Measurements from ENCODE around the gene RAD51B. TPM values are rescaled to one million over a fixed set of nuclear protein-coding genes. Genes with fewer than 3 reads are reported as not detected.

Gene RAD51B
- total RNA-seq, 1 experiment from 2014 or later: 20.0 TPM

DNA sequence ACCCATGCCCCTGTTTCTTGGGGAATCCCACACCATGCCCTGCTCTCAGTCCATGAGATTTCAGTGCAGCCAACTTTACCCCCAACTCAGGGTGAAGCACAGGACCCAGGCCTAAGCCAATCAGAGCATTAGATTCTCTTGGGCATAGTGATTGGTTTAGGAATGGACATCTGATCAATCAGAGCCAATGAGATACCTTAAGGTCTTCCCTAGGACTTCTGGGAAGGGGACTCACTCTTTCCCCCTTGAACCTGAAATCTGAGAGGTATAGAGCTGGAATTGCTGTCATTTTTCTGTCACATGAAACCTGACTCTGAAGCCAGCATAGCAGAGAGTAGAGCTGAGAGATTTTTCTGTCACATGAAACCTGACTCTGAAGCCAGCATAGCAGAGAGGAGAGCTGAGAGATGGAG lies 846.2 kb downstream of the RAD51B start:
- Histone ChIP-seq H2AFZ (ENCODE audit: low read depth, low read length, poor library complexity, severe bottlenecking) (no peak overlapping the region), H3K9me2 (ENCODE audit: insufficient read depth) (no peaks in the 10 kb centered on the region), H3K4me2 (ENCODE audit: low read length) (no peak overlapping the region), H3K4me1 (ENCODE audit: control insufficient read depth in 1 of 2, insufficient read depth in 2 of 2, low read length in 2 of 2) (peaks cover 16 to 34% of the 10 kb centered on the region in 2 experiments; a peak in 2 of 4 replicates), H3K36me3 (ENCODE audit: control insufficient read depth in 1 of 2, insufficient read depth in 2 of 2, low read length in 2 of 2) (no peaks in the 10 kb centered on the region), H3K27me3 (ENCODE audit: insufficient read depth, low read length) (no peaks in the 10 kb centered on the region), H3K27ac (ENCODE audit: low read depth, low read length) (no peak overlapping the region), H3K79me2 (ENCODE audit: insufficient read depth, low read length) (no peaks in the 10 kb centered on the region), H4K20me1 (ENCODE audit: insufficient read depth) (no peaks in the 10 kb centered on the region), H3K9me3 (ENCODE audit: control insufficient read depth in 1 of 2, insufficient read depth in 1 of 2, low read depth in 1 of 2, low read length in 2 of 2) (no peaks in the 10 kb centered on the region; a peak in 1 of 4 replicates), H3K4me3 (replicated peaks in 1 of 2; ENCODE audit: low read depth in 1 of 2, low read length in 2 of 2) (no peak overlapping the region), H3K9ac (ENCODE audit: low read length) (no peak overlapping the region)
- POLR2A ChIA-PET: no interaction called here
- TF ChIP-seq TCF7L2 (IDR thresholded peaks at IDR 0.05; ENCODE audit: borderline replicate concordance, extremely low read depth, insufficient read depth, insufficient read length) (no peak), ZNF274 (IDR thresholded peaks at IDR 0.05; ENCODE audit: low read depth, low read length) (no peak), FOSL1 (IDR thresholded peaks at IDR 0.05; ENCODE audit: low read depth) (no peak), EZH2phosphoT487 (IDR thresholded peaks at IDR 0.05; ENCODE audit: borderline replicate concordance) (no peak), ZFX (IDR thresholded peaks at IDR 0.05) (no peak), SIN3A (IDR thresholded peaks at IDR 0.05; ENCODE audit: low read depth) (no peak), JUND (IDR thresholded peaks at IDR 0.05) (no peak), POLR2A (IDR thresholded peaks at IDR 0.05; ENCODE audit: borderline replicate concordance, extremely low read depth, insufficient read depth, insufficient read length) (no peak)
- RAD21 ChIA-PET (ENCODE audit: low non-redundant PET in 1 of 2, low total read pairs in 2 of 2, uncharacterized antibody in 2 of 2, unreplicated experiment in 2 of 2): no interaction called here
- intact Hi-C loops (cut with micrococcal nuclease): no loop called here
- no peak for DNase-seq (ENCODE audit: low read depth, low spot score)
- CTCF ChIA-PET: no interaction called here
- ATAC-seq: peak; percentile 49
- BruUV-seq (replicated peaks): no TSS peak

DNA sequence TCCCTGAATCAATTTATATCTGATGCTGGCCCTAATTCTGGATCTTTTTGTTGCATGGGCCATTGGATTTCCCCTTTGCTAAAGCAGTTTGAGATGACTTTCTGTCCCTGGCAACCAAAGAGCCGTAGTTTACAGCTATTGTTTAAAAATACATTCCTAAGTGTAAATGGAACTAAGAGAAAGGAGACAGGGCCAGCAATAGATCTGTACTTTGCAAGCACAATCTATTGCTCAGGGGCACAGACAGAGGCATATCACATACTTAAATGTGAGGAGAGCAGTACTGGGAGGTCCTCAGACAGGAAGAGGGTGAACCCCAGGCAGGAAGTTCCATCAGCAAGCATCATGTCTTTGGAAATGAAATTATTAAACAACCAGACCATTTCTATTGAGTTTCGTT lies 846.7 kb downstream of the RAD51B start:
- H3K4me3 ChIP-seq (replicated peaks in 1 of 2; ENCODE audit: low read depth in 1 of 2, low read length in 2 of 2): no peak overlapping the region
- POLR2A ChIA-PET: no interaction called here
- no peak overlapping the region for H3K27ac ChIP-seq (ENCODE audit: low read depth, low read length)
- H3K9me2 ChIP-seq (ENCODE audit: insufficient read depth): no peaks in the 10 kb centered on the region
- H3K79me2 ChIP-seq (ENCODE audit: insufficient read depth, low read length): no peaks in the 10 kb centered on the region
- H3K9ac ChIP-seq (ENCODE audit: low read length): no peak overlapping the region
- no peaks in the 10 kb centered on the region for H4K20me1 ChIP-seq (ENCODE audit: insufficient read depth)
- no peak overlapping the region for H3K4me2 ChIP-seq (ENCODE audit: low read length)
- H2AFZ ChIP-seq (ENCODE audit: low read depth, low read length, poor library complexity, severe bottlenecking): no peak overlapping the region
- BruUV-seq (replicated peaks): no TSS peak
- no peaks in the 10 kb centered on the region for H3K27me3 ChIP-seq (ENCODE audit: insufficient read depth, low read length)
- no peaks in the 10 kb centered on the region; a peak in 1 of 4 replicates for H3K9me3 ChIP-seq (ENCODE audit: control insufficient read depth in 1 of 2, insufficient read depth in 1 of 2, low read depth in 1 of 2, low read length in 2 of 2)
- H3K4me1 ChIP-seq (ENCODE audit: control insufficient read depth in 1 of 2, insufficient read depth in 2 of 2, low read length in 2 of 2): peaks cover 16 to 34% of the 10 kb centered on the region in 2 experiments; a peak in 2 of 4 replicates
- TF ChIP-seq EGR1 (IDR thresholded peaks at IDR 0.05; ENCODE audit: low read depth) (no peak), TCF7L2 (IDR thresholded peaks at IDR 0.05; ENCODE audit: borderline replicate concordance, extremely low read depth, insufficient read depth, insufficient read length) (no peak)
- CTCF ChIA-PET: no interaction called here
- no peaks in the 10 kb centered on the region for H3K36me3 ChIP-seq (ENCODE audit: control insufficient read depth in 1 of 2, insufficient read depth in 2 of 2, low read length in 2 of 2)
- ATAC-seq: no peak
- intact Hi-C loops (cut with micrococcal nuclease): no loop called here
- DNase-seq (ENCODE audit: low read depth, low spot score): no peak
- RAD21 ChIA-PET (ENCODE audit: low non-redundant PET in 1 of 2, low total read pairs in 2 of 2, uncharacterized antibody in 2 of 2, unreplicated experiment in 2 of 2): no interaction called here

All from HCT116 (cell line).